RWPE2 (cell line): ENCODE measurements around the gene WWOX.

Experiments used
- ATAC-seq: fragments of 200-7000 bp; cut with Tn5 transposase; 3 replicates; pipeline ENCODE4 v1.9.1; 2021; ENCODE audit warnings: low read depth
- DNase-seq: peaks from one replicate; pipeline ENCODE4 v3.0.0-alpha.2; 2020; ENCODE audit warnings: low spot score
- H3K27ac ChIP-seq: fragments of 450-650 bp; 2 replicates; pipeline ENCODE4 v1.5.1; 2017; ENCODE audit warnings: mild to moderate bottlenecking; ENCODE audit not compliant: poor library complexity, severe bottlenecking
- H3K27me3 ChIP-seq: fragments of 250-450 bp; sonication (Bioruptor Pico); 2 replicates; pipeline ENCODE4 v1.5.1; 2021; ENCODE audit warnings: mild to moderate bottlenecking, moderate library complexity; ENCODE audit not compliant: insufficient read depth, poor library complexity, severe bottlenecking
- H3K36me3 ChIP-seq: fragments of 250-450 bp; sonication (Bioruptor Pico); 2 replicates; pipeline ENCODE4 v1.5.1; 2020; ENCODE audit warnings: low read depth, mild to moderate bottlenecking, moderate library complexity
- H3K4me1 ChIP-seq: fragments of 250-450 bp; sonication (Bioruptor Pico); 2 replicates; pipeline ENCODE4 v1.5.1; 2021; ENCODE audit warnings: mild to moderate bottlenecking, moderate library complexity; ENCODE audit not compliant: insufficient read depth, poor library complexity, severe bottlenecking
- H3K4me3 ChIP-seq: fragments of 250-450 bp; sonication (Bioruptor Pico); 2 replicates; pipeline ENCODE4 v1.5.1; 2021; ENCODE audit warnings: mild to moderate bottlenecking, moderate library complexity; ENCODE audit not compliant: severe bottlenecking
- H3K9me3 ChIP-seq: fragments of 250-450 bp; sonication (Bioruptor Pico); 2 replicates; pipeline ENCODE4 v1.5.1; 2021; ENCODE audit warnings: mild to moderate bottlenecking, moderate library complexity; ENCODE audit not compliant: severe bottlenecking
- TF ChIP-seq, protein P1 (sequence below): fragments of 450-650 bp; IDR thresholded peaks from one replicate; pipeline ENCODE4 v1.5.1; 2017; ENCODE audit warnings: mild to moderate bottlenecking, moderate library complexity; ENCODE audit not compliant: poor library complexity, severe bottlenecking

WWOX gene

DNA sequence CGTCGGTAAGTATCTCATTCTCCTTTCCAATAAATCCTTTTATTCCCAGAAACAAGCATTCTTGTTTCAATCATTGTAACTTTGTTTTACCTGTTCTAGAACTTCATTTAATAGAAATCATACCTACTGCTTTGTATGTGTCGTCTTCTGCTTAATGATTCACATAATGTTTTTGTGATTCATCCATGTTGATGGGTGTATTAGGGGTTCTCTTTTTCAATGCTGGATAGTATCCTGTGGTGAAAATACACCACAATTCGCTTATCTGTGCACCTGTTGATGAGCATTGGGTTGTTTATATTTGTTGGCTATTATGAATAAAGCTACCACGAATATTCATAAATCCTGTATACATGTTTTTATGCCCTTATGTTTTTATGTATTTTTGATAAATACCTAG, 797.8 kb downstream of the WWOX start:
- Histone ChIP-seq H3K4me3 (no peak overlapping the region), H3K36me3 (no peaks in the 10 kb centered on the region), H3K27ac (no peak overlapping the region), H3K27me3 (no peaks in the 10 kb centered on the region), H3K4me1 (no peaks in the 10 kb centered on the region), H3K9me3 (no peaks in the 10 kb centered on the region)
- TF ChIP-seq, protein P1, sequence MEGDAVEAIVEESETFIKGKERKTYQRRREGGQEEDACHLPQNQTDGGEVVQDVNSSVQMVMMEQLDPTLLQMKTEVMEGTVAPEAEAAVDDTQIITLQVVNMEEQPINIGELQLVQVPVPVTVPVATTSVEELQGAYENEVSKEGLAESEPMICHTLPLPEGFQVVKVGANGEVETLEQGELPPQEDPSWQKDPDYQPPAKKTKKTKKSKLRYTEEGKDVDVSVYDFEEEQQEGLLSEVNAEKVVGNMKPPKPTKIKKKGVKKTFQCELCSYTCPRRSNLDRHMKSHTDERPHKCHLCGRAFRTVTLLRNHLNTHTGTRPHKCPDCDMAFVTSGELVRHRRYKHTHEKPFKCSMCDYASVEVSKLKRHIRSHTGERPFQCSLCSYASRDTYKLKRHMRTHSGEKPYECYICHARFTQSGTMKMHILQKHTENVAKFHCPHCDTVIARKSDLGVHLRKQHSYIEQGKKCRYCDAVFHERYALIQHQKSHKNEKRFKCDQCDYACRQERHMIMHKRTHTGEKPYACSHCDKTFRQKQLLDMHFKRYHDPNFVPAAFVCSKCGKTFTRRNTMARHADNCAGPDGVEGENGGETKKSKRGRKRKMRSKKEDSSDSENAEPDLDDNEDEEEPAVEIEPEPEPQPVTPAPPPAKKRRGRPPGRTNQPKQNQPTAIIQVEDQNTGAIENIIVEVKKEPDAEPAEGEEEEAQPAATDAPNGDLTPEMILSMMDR = no peak
- no peak for DNase-seq
- ATAC-seq = no peak

- H3K27me3 ChIP-seq = no peaks in the 10 kb centered on the region
- no peak for ATAC-seq
- H3K4me3 ChIP-seq = no peak overlapping the region
- no peak overlapping the region for H3K27ac ChIP-seq
- no peaks in the 10 kb centered on the region for H3K36me3 ChIP-seq
- H3K9me3 ChIP-seq = no peaks in the 10 kb centered on the region
- no peak for DNase-seq
- TF ChIP-seq, protein P1 = no peak
- H3K4me1 ChIP-seq = no peaks in the 10 kb centered on the region
These were observed 800.8 kb downstream of the WWOX start for GRCh38 chr16:78900044-78900811.

GRCh38 chr16:78900966-78901365, 801.5 kb downstream of the WWOX start:
- Histone ChIP-seq H3K4me3 (no peak overlapping the region), H3K9me3 (no peaks in the 10 kb centered on the region), H3K27ac (no peak overlapping the region), H3K36me3 (no peaks in the 10 kb centered on the region), H3K27me3 (no peaks in the 10 kb centered on the region), H3K4me1 (no peaks in the 10 kb centered on the region)
- TF ChIP-seq, protein P1 = no peak
- ATAC-seq = no peak
- no peak for DNase-seq

DNA sequence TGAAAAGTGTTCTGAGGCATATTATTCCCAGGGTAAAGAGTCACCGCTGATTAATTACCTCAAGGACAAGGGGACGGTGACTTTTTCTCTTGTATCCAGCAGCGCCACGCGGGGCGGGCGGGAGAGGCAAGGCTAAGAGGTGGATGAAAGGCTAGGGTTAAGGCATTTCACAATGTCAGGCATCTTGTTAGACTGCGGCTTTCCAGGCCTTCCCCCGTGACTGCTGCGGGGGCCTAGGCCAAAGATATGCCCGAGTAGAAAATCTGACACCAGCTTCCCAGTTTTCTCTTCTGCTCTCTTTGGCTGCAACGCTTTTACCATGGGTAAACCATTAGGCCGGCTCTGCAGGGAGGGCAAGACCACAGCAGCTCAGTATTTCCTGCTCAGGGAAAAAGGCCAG, 802.9 kb downstream of the WWOX start:
- TF ChIP-seq, protein P1 = no peak
- no peaks in the 10 kb centered on the region for H3K9me3 ChIP-seq
- ATAC-seq = no peak
- H3K4me3 ChIP-seq = no peak overlapping the region
- no peak overlapping the region for H3K27ac ChIP-seq
- no peaks in the 10 kb centered on the region for H3K4me1 ChIP-seq
- H3K27me3 ChIP-seq = no peaks in the 10 kb centered on the region
- DNase-seq = no peak
- no peaks in the 10 kb centered on the region for H3K36me3 ChIP-seq

GRCh38 chr16:78903237-78903636, 803.8 kb downstream of the WWOX start:
- H3K27me3 ChIP-seq = no peaks in the 10 kb centered on the region
- TF ChIP-seq, protein P1 = no peak
- ATAC-seq = no peak
- H3K27ac ChIP-seq = no peak overlapping the region
- DNase-seq = no peak
- H3K36me3 ChIP-seq = no peaks in the 10 kb centered on the region
- no peak overlapping the region for H3K4me3 ChIP-seq
- no peaks in the 10 kb centered on the region for H3K4me1 ChIP-seq
- no peaks in the 10 kb centered on the region for H3K9me3 ChIP-seq
